Activated CD8-positive, alpha-beta memory T cell treated with anti-CD3 and anti-CD28 coated beads, Interleukin-2, amount 50 U/mL, for 4 hours (primary cell): ENCODE results near the gene GZMM.
A peak's percentile ranks its signal among the peaks of the same experiment; 100 is the strongest.
"Not testable (repeated sequence)": the region's sequence is repeated elsewhere in the genome, so short reads cannot be mapped to it uniquely, and the experiment has no call there.

Experiments
- DNase-seq: peaks from one replicate; pipeline ENCODE4 v3.0.0-alpha.2; 2020

Gene GZMM

DNA sequence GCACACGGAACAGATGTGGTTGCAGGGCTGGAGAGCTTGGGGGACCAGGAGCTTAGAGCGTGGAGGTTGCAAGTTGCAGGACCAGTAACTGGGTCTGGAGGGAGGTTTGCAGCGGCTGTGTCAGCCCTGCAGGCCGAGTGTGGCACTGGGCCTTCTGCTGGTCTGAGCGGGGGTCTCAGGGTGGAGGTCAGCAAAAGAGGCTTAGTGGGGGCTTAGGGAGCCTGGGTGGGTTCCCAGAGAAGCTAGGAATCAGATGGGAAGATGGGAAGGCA lies 40.1 kb downstream of the GZMM start:
- no peak for DNase-seq

DNA sequence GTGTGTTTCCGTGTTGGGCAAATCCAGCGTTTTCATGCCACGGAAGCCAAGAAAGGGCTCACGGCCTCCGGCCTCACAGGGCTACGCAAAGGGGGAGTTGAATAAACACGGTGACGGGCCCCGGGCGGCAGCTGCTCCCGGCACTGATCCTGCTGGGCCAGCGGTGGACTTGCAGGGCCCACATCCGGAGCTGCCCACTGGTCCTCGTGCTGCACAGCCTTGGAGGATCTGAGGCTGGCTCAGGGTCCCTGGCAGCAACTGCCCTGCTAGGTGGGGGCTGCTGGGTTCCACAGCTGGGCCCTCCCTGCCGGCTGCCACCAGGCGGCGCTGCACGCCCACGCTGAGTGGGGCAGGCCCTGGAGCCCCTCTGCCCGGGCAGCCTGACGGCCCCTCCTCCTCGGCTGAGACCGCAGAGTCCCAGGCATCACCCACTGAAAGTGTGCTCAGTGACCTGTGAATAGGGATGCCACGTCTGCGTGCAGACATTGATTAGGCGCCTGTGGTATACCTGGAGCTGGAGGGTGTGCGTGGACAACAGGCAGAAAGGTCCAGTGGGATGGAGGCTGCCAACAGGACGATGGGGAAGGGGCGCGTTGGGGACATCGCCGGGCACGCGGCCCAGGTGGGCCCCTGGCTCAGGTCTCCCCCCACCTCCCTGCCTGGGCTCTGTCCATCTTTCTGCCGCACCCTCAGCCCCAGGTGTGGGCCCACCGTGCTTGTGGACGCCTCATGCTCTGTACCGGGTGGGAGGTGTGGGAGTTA lies 40.6 kb downstream of the GZMM start:
- DNase-seq: peak; percentile 70

DNA sequence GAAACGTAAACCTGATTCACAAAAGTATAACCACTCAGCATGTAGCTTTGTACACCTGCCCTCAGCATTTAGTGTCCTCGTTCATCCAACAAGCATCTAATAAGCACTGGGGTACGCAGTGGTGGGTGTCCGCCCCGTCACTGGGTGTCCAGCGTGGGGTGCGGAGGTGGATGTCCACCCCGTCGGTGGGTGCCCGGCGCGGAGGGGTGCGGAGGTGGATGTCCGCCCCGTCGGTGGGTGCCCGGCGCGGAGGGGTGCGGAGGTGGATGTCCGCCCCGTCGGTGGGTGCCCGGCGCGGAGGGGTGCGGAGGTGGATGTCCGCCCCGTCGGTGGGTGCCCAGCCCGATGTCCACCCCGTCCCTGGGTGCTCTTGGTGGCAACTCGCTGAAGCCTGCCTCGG lies 41.3 kb downstream of the GZMM start:
- DNase-seq: not testable (repeated sequence)

DNA sequence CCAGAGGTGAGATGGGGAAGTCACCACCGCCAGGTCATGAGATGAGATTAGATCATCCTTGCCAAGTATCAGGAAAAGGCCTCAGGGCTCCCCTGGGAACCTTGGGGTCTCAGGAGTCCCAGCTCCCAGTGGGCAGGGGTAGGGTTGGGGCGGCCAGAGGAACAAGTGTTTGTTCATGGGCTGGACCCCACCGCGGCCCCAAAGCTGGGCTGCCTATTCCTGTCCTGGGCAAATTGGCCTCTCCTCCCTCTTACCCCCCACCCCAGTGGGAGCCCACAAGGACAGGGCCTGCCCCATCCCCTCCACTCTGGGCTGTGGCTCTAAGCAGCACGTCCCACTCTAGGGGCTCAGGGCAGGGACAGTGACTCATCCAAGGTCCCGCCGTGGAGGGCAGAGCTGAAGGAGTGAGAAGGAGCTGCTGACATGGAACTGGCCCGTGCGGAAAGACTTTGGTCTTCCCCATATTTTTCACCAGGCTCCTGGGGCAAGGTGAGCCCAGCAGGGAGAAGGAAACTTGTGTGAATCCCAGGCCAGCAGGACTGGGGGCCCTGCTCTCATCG lies 41.8 kb downstream of the GZMM start:
- no peak for DNase-seq

DNA sequence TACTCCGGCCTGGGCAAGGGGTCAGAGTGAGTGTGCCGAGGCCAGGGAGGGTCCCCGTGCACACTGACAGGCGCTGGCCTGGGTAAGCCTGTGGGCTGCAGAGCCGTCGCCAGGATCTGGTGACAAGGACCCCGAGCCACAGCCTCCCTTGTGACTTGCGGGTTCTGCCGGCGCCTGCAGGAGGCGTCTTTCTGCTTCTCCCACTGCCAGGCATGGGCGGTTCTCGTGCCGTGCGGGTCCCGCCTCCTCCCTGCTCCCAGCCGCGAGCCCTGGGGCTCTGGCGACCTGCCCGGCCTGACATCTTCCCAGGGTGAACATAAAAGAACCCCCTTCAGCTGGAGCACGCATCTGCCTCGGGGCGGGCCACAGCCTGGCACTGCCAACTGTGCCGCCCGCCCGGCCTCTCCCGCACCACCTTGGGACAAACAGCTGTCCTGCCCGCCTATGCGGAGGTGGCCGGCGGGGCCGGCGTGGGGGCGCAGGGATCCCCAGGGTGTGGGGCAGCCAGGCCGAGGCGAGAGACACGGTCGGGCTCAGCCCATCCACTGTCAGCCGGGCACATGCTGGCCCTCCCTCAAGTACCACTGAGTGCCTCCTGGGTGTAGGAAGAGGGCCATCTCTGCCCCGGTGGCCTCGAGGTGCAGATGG lies 44.4 kb downstream of the GZMM start:
- DNase-seq: peak; percentile 63

DNA sequence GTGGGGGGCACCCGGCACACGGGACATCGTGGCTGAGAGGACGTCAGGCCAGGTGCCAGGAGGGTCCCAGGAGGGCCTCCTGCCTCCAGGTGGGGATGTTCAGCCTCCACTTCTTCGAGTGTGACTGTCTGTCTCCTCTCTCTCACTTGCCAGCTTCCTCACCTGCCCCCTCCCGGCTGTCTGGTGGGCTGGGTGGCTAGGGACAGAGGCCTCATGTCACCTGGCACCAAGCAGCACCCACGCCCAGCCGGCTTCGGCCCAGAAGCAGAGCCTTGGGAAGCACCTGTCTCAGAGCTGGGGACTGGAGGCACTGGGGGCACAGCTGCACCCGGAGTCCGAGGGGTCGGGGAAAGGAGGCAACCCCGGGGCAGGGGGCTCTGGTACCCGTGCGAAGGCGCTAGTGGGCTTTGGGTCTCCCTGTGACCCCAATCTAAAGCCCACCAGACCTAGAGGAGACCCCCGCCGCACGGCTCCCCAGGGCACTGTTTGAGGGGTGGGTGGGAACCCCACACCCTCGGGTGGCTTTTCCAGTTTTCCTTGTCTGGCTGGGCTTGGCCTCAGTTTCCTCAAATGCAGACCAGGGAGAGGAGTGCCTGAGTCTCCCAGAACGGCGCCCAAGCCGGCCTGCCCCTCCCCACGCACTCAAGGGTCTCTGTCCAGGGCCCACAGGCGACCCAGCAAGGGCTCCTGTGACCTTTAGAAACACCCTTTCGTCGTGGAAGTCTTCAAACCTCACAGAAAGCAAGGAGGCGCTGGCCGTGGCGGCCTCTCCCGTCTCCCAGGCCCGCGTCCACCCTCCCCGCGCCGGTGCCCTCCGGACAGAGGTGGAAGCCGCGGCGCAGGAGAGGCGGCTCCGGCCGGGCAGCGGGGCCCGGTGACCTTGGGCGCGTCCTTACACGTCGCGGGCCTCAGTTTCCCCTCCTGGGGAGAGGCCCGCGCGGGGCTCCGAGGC lies 45.2 kb downstream of the GZMM start:
- DNase-seq: no peak

DNA sequence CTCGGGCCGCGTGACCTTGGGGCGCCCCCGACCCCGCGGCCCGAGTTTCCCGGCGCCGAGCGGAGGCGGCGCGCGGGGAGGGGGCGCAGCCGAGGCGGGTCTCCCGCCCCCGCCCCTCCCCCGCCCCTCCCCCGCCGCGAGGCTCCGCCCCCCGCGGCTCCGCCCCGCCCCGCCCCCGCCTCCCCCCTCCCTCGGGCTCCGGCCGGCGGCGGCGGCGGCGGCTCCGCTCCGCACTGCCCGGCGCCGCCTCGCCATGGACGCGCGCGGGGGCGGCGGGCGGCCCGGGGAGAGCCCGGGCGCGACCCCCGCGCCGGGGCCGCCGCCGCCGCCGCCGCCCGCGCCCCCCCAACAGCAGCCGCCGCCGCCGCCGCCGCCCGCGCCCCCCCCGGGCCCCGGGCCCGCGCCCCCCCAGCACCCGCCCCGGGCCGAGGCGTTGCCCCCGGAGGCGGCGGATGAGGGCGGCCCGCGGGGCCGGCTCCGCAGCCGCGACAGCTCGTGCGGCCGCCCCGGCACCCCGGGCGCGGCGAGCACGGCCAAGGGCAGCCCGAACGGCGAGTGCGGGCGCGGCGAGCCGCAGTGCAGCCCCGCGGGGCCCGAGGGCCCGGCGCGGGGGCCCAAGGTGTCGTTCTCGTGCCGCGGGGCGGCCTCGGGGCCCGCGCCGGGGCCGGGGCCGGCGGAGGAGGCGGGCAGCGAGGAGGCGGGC lies 46.0 kb downstream of the GZMM start, which contains the start of gene HCN2:
TSS of gene HCN2 (plus strand) at position 189 of the 703 bp plus-strand sequence. CDS start at position 254, 65 bp downstream.
- DNase-seq: no peak

DNA sequence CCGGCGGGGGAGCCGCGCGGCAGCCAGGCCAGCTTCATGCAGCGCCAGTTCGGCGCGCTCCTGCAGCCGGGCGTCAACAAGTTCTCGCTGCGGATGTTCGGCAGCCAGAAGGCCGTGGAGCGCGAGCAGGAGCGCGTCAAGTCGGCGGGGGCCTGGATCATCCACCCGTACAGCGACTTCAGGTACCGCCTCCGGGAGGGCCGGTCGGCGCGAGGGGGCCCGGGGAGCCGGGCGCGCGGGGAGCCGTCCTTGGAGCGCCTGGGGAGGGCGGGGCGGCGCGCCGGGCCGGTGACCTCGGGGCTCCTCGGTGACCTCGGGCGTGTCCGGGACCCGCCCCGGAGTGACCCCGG lies 46.5 kb downstream of the GZMM start:
- no peak for DNase-seq

DNA sequence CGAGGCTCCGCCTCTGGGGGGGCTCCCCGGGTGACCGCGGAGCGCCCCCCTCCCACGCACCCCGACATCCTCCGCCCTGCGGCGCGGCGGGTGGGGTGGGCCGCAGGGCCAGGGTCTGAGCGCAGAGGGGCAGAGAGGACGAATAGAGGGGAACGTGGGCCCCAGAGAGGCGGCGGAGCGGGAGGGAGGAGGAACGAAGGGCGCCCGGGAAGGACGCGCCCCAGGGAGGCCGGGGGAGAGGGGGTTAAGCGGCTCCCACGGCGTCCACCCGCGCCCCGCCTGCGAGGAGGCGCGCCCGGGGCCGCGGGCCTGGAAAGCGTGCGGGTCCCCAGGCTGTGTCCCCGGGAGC lies 46.9 kb downstream of the GZMM start:
- DNase-seq: no peak

DNA sequence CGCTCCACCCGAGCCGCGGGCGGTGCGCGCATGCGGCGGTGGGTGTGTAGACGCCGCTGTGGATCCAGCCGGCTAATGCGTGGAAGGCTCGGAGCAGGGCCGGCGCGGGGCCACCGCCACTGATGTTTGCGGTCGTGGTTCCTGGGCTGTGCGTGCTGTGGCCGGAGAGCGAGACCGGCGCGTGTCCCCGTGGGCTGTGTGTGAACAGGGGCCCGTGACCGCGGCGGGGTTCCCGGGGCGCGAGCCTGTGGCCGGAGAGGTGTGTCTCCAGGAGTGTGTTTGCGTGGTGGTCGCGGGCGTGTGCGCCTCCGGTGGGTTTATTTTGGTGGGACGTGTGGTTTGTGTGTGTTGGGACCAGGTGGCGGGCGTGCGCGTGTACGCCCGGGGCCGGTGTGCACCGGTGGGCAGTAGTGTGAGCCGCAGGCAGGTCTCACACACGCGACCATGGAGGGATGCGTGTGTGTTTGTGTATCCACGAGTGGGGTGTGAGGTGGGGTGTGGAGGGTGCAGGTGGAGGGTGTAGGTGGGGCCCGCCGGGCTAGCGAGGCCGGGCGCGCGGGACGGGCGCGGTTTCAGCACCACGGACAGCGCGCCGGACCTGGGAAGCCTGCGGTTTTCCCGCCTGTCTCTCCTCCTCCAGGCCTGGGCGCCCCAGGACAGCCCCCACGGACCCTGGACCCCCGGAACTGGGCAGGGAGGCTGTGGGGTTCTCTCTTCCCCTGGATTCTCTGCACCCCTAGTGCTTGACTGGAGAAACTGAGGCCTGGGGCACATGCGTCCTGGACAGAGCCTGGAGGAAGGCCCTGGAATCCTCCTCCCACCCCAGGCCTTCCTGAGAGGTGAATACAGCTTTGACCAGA lies 47.5 kb downstream of the GZMM start:
- no peak for DNase-seq

DNA sequence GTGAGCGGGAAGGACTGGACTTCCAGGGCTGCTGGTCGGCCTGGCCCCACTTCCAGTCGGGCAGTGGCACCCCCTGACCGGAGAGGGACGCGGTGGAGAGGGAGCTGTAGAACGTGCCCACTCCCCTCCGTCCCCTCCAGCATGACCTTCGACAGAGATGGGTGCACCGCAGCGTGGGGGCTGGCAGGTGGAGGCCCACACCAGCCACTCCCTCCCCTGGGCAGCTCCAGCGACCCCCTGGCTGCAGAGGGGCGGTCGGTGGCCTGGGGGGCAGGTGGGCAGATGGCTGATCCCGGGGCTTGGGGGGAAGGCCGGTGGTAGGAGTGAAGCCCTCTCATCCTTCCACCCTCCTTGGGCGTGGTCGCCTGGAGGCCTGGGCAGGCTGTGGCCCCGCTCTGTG lies 48.2 kb downstream of the GZMM start:
- DNase-seq: no peak

DNA sequence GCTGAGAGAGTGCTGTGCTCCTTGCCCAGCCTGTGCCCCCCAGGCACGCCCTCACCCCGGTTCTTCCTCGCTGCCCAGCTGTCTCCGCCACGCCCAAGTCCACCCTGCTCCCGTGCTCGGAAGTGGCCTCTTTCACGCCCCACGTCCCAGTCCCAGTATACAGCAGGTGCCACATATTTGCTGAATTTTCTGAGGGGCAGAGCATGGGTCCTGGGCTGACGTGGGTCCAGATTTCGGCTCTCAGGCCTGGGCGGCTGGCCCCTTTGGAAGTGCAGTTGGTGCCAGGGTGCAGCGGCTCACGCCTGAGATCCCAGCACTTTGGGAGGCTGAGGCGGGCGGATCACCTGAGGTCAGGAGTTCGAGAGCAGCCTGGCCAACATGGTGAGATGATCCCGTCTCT lies 49.2 kb downstream of the GZMM start:
- DNase-seq: no peak

DNA sequence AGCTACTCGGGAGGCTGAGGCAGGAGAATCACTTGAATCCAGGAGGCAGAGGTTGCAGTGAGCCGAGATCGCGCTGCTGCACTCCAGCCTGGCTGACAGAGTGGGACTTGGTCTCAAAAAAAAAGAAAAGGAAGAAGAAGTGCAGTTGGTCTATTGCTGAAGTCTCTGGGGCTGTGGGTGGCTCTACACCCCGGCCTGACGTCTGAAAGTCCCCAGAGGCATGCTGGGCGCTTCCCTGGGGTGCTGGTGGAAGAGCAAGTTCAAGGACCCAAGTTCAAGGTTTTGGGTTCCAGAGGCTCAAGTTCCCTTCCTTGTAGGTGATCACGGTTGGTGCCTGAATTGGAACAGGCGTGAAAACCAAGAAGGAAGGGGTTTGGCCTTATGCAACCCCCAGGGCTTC lies 49.7 kb downstream of the GZMM start:
- DNase-seq: no peak

DNA sequence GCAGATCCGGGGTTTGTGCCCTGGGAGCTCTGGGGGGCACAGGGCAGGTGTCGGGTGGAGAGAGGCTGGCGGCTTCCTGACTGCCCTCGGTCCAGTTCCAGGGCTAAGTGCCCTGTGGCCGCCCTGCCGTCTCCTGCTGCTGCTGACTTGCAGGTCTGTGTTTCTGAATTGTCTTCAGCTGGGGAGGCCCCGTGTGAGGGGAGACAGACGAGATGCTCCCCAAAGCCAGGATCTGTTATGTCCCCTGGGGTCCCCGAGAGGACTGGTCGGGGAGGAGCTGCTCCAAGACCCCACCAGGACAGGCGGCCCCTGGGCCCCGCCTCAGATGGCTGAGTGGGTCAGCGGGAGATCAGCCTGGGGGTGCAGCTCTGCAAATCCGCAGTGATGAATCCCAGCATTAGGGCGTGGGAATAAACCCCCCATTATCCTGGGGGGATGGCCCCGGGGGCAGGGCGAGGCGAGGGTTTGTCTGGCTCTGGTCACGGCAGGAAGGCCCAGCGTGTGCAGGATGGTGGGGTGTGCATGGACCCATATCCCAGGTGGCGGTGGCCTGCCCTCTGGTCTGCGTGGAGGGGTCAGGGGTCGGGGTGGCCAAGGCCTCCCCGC lies 50.5 kb downstream of the GZMM start:
- DNase-seq: no peak

DNA sequence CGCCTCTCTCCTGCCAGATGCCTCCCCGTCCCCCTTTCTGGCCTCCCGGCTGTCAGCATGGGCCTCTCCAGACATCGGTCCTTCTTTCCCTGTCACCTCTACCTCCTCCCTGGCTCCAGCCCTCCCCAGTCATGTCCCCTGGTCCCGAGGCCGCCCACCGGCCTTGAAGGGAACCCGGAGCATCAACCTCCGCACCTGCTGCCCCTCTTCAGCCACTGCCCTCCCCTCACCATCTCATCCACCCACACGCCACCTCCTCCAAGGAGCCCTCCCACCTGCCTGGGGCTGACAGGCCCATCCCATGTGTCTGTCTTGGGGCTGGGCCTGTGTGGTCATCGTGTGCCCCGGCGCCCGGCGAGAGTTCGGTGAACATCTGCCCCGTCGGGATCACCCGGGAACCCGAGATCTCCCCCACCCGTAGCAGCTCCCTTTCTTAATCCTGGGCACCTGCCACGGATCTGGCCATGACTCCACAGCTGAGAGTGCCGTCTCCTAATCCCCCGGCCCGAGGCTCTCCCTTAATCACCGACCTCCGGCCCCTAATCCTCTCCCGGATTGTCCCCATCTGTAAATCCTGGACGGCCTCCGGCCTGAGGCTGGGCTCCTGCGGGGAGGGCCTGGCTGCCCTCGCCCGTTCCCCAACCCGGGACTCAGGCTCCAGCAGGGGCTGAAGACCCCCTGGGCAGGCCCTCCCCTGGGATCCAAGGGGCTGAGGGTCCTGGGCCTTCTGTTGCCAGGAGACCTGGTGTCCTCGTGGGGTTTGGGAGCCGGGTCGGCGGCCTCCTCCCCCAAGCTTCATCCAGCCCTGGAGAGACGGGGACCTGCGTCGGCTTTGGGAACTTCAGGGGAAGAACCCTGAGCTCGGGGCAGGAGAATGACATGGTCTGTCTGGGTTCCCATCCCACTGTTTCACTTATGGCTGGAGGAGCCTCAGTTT lies 51.7 kb downstream of the GZMM start:
- no peak for DNase-seq

DNA sequence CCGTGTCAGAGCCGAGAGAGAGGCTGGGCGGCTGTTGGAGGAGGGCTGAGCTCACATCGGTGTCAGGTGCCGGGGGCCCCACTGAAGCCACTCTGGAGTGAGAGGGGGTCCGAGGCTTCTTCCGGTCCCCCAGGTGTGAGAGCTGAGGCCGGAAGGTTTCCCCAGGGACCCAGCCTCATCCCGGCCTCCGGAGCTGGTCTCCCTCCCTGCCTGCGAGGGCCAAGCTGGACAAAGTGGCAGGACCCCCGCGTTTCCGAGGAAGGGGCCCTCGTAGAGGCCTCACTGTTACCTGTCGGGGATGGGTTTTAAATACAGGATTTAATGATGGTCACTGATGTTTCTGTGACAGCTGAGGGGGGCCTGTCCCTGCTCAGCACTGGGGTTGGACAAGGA lies 52.4 kb downstream of the GZMM start:
- DNase-seq: no peak

DNA sequence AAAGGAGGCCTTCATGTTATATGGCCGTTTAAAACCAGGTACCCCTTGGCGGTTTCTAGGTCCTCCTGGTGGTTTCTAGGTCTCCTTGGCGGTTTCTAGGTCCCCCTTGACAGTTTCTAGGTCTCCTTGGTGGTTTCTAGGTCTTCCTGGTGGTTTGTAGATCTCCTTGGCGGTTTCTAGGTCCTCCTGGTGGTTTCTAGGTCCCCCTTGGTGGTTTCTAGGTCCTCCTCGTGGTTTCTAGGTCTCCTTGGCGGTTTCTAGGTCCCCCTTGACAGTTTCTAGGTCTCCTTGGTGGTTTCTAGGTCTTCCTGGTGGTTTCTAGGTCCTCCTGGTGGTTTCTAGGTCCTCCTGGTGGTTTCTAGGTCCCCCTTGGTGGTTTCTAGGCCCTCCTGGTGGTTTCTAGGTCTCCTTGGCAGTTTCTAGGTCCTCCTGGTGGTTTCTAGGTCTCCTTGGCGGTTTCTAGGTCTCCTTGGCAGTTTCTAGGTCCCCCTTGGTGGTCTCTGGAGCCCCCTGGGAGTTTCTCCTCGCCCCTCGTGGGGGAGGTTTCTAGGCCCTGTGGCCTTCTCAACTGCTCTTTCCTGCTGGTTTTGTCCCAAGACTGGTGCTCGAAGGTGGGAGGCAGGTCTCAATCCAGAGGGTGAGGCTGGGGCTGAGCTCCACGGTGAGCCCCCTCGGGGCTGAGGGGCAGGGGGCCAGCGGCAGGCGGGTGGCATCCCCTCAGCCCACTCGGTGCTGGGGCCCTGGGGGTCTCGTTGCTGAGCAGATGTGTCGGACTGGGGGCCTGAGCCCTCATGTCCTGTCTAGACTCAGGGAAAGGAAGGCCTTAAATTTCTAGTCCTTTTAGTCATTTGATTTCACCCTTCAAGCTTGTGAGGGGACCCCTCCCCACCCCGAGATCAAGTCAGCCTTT lies 53.8 kb downstream of the GZMM start:
- DNase-seq: no peak
